WI38 (cell line): ENCODE measurements around the gene IGSF5.

Experiments used
- H3K4me3 ChIP-seq: 2 replicates; pipeline ENCODE4 v1.5.1; 2011; ENCODE audit warnings: low read depth, mild to moderate bottlenecking, control low read depth, low read length
- CTCF ChIP-seq: IDR thresholded peaks from 2 replicates; pipeline ENCODE4 v1.5.1; 2012; ENCODE audit warnings: low read depth, mild to moderate bottlenecking, control low read depth, low read length

Gene IGSF5

DNA sequence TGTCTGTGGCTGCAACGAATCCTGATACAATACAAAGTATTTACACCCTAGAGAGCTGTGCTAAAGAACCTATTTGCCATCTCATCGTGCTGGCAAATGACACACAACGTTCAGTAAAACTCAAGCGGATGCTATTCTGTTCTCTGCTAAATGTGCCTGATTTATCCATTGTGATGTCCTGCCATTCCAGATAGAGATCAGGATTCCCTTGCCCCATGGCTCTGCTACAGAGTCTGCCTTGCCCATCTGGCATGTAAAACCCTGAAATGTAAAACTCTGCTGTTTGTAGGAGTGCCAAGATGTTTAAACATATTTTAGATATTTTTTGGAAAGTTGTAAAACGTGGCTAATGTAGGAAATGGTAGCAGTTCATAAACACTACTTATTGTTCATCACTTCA is 20.0 kb upstream of the IGSF5 start:
- H3K4me3 ChIP-seq: no peak overlapping the region
- no peak for TF ChIP-seq CTCF

GRCh38 chr21:39726133-39726532 is 18.9 kb upstream of the IGSF5 start:
- H3K4me3 ChIP-seq: no peak overlapping the region
- TF ChIP-seq CTCF: peak; percentile 16; the same call in 1 of the 2 replicates

GRCh38 chr21:39727401-39728120 is 17.4 kb upstream of the IGSF5 start:
- no peak overlapping the region for H3K4me3 ChIP-seq
- TF ChIP-seq CTCF: no peak

- TF ChIP-seq CTCF: no peak
- H3K4me3 ChIP-seq: no peak overlapping the region
These were observed 16.6 kb upstream of the IGSF5 start for GRCh38 chr21:39728341-39728740.

GRCh38 chr21:39730418-39731157 is 14.4 kb upstream of the IGSF5 start:
- TF ChIP-seq CTCF: no peak
- H3K4me3 ChIP-seq: no peak overlapping the region

- no peak for TF ChIP-seq CTCF
- no peak overlapping the region for H3K4me3 ChIP-seq
These were observed 8.3 kb upstream of the IGSF5 start for GRCh38 chr21:39736716-39737115.

- no peak for TF ChIP-seq CTCF
- H3K4me3 ChIP-seq: no peak overlapping the region
These were observed 7.5 kb upstream of the IGSF5 start for GRCh38 chr21:39737376-39738000.
